Upper lobe of left lung (tissue), 6 donors: ENCODE data around the gene C16orf82. TPM values are rescaled to one million over a fixed set of nuclear protein-coding genes. Genes with fewer than 3 reads are reported as not detected.
"Not testable (repeated sequence)": the region's sequence is repeated elsewhere in the genome, so short reads cannot be mapped to it uniquely, and the experiment has no call there.

Experiments used
- ATAC-seq, 2 donors: fragments of 200-7000 bp; cut with Tn5 transposase; one replicate each; pipeline ENCODE4 v1.9.1; 2022; ENCODE audit warnings: mild to moderate bottlenecking in 2 of 2, moderate library complexity in 2 of 2; ENCODE audit not compliant: low FRiP score in 2 of 2
- DNase-seq, 2 donors: peaks; one replicate each; pipeline ENCODE4 v3.0.0-alpha.2; 2019 to 2020
- H3K27ac ChIP-seq, 4 donors: fragments of 200-600 bp; sonication (generic); one replicate each; pipeline ENCODE4 v1.5.1; 2016 to 2019
- H3K27me3 ChIP-seq, 4 donors: fragments of 200-600 bp; sonication (generic); one replicate each; pipeline ENCODE4 v1.5.1; 2017 to 2019
- H3K36me3 ChIP-seq, 4 donors: fragments of 200-600 bp; sonication (generic); one replicate each; pipeline ENCODE4 v1.5.1; 2016 to 2019
- H3K4me1 ChIP-seq, 4 donors: fragments of 200-600 bp; sonication (generic); one replicate each; pipeline ENCODE4 v1.5.1; 2018 to 2019
- H3K4me3 ChIP-seq, 4 donors: fragments of 200-600 bp; sonication (generic); one replicate each; pipeline ENCODE4 v1.5.1; 2017 to 2019; ENCODE audit warnings: mild to moderate bottlenecking in 2 of 4, moderate library complexity in 1 of 4
- H3K9me3 ChIP-seq, 4 donors: fragments of 200-600 bp; sonication (generic); one replicate each; pipeline ENCODE4 v1.5.1; 2018 to 2019
- EP300 ChIP-seq, 4 donors: sonication (generic); formaldehyde crosslinking; IDR thresholded peaks; one replicate each; pipeline ENCODE4 v1.5.1; 2017; ENCODE audit warnings: antibody characterized with exemption in 4 of 4, control low read depth in 2 of 4
- POLR2A ChIP-seq, 4 donors: fragments of 450-650 bp; IDR thresholded peaks; one replicate each; pipeline ENCODE4 v1.5.1; 2016 to 2017; ENCODE audit warnings: antibody characterized with exemption in 4 of 4, mild to moderate bottlenecking in 2 of 4
- POLR2AphosphoS5 ChIP-seq, 2 donors: sonication (generic); formaldehyde crosslinking; IDR thresholded peaks; one replicate each; pipeline ENCODE4 v1.5.1; 2017; ENCODE audit warnings: antibody characterized with exemption in 2 of 2
- WGBS, 2 donors: methylation state at CpG; one replicate each; pipeline ENCODE4 v1.1.5; 2017 to 2018; 5-methylcytosine and 5-hydroxymethylcytosine counted together
- total RNA-seq, 6 donors: library from RNA; depleted of rRNA in 4 of 6; stranded (reverse); fragments of >200 nt in 4 of 6; gene quantifications; one replicate each; pipeline versions ENCODE4 v1.1.0 to v1.2.1, GENCODE V29; 2016 to 2021
- TF ChIP-seq, protein P1 (sequence below), 6 experiments: fragments of 450-650 bp in 4 of 6; fragments of 200-600 bp in 2 of 6; sonication (generic) in 2 of 6; IDR thresholded peaks; one replicate each; pipeline ENCODE4 v1.5.1; 2016 to 2019; ENCODE audit warnings: antibody characterized with exemption in 6 of 6
- donor health status: DM: no; HTN: no; CAD: no; lungs with moderate emphysema.
- donor health status: DM: no; HTN: yes; CAD: no; lungs with severe emphysema.

The C16orf82 gene
- total RNA-seq, 6 donors from 2014 or later, result not detected

DNA sequence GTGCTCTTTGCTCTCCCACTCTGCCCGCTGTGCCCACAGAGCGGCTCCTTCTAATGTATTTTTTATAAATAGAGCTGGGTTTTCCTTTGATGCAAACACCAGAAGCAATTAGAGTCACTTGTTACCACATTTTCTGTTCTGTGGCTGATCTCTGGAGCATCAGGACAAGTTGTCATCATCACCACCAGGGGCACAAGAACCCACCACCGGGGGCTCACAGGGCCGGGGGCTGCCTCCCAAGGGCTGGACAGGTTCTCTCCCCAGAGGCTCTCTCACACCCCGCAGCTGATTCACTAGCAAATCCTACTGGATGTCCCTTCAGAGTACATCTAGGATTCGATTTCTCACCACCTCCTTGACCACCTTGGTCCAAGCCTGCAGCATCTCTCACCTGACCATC is 18.5 kb downstream of the C16orf82 start:
- Histone ChIP-seq H3K27ac (no peak overlapping the region), H3K27me3 (no peaks in the 10 kb centered on the region), H3K4me3 (no peak overlapping the region), H3K9me3 (no peaks in the 10 kb centered on the region), H3K36me3 (no peaks in the 10 kb centered on the region), H3K4me1 (no peaks in the 10 kb centered on the region)
- ATAC-seq (no peak), DNase-seq (peak in 1 of 2 donors; percentile 54)
- TF ChIP-seq EP300 (IDR thresholded peaks at IDR 0.05), result no peak
- TF ChIP-seq, protein P1, sequence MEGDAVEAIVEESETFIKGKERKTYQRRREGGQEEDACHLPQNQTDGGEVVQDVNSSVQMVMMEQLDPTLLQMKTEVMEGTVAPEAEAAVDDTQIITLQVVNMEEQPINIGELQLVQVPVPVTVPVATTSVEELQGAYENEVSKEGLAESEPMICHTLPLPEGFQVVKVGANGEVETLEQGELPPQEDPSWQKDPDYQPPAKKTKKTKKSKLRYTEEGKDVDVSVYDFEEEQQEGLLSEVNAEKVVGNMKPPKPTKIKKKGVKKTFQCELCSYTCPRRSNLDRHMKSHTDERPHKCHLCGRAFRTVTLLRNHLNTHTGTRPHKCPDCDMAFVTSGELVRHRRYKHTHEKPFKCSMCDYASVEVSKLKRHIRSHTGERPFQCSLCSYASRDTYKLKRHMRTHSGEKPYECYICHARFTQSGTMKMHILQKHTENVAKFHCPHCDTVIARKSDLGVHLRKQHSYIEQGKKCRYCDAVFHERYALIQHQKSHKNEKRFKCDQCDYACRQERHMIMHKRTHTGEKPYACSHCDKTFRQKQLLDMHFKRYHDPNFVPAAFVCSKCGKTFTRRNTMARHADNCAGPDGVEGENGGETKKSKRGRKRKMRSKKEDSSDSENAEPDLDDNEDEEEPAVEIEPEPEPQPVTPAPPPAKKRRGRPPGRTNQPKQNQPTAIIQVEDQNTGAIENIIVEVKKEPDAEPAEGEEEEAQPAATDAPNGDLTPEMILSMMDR (IDR thresholded peaks at IDR 0.05), result no peak
- no peak for TF ChIP-seq POLR2AphosphoS5 (IDR thresholded peaks at IDR 0.05)
- no peak for TF ChIP-seq POLR2A (IDR thresholded peaks at IDR 0.05)
- 71 to 77% methylated on average over 6 of the region's 6 CpGs for WGBS, 2 donors

DNA sequence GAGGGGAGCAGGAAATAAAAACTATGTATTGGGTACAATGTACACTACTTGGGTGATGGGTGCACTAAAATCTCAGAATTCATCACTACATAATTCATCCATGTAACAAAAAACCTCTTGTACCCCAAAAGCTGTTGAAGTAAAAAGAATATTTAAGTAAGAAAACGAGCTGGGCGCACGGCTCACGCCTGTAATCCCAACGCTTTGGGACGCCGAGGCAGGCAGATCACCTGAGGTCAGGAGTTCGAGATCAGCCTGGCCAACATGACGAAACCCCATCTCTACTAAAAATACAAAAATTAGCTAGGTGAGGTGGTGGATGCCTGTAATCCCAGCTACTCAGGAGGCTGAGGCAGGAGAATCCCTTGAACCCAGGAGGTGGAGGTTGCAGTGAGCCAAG is 19.3 kb downstream of the C16orf82 start:
- not testable (repeated sequence) for DNase-seq, H3K4me1 ChIP-seq, H3K27me3 ChIP-seq, ATAC-seq, H3K9me3 ChIP-seq, H3K36me3 ChIP-seq, H3K4me3 ChIP-seq, H3K27ac ChIP-seq
- 91 to 92% methylated on average over 9 of the region's 9 CpGs for WGBS, 2 donors

DNA sequence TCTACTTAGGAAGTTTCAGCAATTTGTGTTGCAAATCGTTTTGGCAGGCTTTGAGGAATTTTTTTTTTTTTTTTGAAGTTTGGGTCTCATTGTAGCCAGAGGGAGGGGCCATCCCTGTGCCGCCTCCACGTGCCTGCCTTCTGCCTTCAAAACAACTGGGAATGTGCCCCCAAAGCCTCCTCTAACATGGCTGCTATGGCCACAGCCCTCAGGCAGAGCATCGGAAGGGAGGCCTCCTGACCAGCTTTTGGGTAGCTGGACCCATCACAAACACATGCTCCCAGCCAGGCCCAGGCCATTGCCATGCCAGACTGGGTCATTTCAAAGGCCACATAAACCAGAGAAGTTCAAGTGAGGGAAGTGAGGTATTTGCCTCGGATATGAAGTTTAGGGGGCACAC is 21.5 kb downstream of the C16orf82 start:
- no peaks in the 10 kb centered on the region for H3K9me3 ChIP-seq
- no peaks in the 10 kb centered on the region for H3K36me3 ChIP-seq
- no peak overlapping the region for H3K4me3 ChIP-seq
- H3K27me3 ChIP-seq, result no peaks in the 10 kb centered on the region
- WGBS, 2 donors, result 48 to 54% methylated on average over 5 of the region's 5 CpGs
- ATAC-seq (no peak), DNase-seq (no peak)
- TF ChIP-seq POLR2A (IDR thresholded peaks at IDR 0.05) (no peak), POLR2AphosphoS5 (IDR thresholded peaks at IDR 0.05) (no peak), EP300 (IDR thresholded peaks at IDR 0.05) (no peak)
- TF ChIP-seq, protein P1 (IDR thresholded peaks at IDR 0.05), result no peak
- H3K27ac ChIP-seq, result no peak overlapping the region
- no peaks in the 10 kb centered on the region for H3K4me1 ChIP-seq

DNA sequence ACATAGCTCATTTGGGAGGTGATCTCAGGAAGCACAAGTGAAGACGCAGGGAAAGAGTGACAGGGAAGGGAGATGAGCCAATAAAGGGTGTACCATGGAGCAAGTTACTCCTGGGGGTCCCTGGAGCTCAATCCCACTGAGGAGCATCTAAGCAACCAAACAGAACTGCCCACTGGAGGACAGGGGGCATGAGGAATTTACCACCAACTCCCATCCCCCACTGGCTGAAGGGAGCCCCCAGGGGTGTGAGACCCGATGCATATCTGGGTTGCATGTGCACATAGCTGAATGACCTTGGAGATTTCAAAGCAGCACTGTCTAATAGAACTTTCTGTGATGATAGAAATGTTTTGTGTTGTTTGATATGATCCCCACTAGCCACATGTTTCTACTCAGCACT is 29.6 kb downstream of the C16orf82 start:
- no peak for DNase-seq
- TF ChIP-seq, protein P1 (IDR thresholded peaks at IDR 0.05), result no peak
- no peak for TF ChIP-seq EP300 (IDR thresholded peaks at IDR 0.05)
- no peak for TF ChIP-seq POLR2A (IDR thresholded peaks at IDR 0.05)
- no peak for TF ChIP-seq POLR2AphosphoS5 (IDR thresholded peaks at IDR 0.05)
- WGBS, 2 donors, result 75 to 85% methylated on average over 2 of the region's 2 CpGs
- Histone ChIP-seq H3K27me3 (no peaks in the 10 kb centered on the region), H3K36me3 (no peaks in the 10 kb centered on the region), H3K27ac (no peak overlapping the region), H3K9me3 (peaks cover 0 to 4% (median 0%) of the 10 kb centered on the region in 4 donors), H3K4me1 (no peaks in the 10 kb centered on the region), H3K4me3 (no peak overlapping the region)
- no peak for ATAC-seq

DNA sequence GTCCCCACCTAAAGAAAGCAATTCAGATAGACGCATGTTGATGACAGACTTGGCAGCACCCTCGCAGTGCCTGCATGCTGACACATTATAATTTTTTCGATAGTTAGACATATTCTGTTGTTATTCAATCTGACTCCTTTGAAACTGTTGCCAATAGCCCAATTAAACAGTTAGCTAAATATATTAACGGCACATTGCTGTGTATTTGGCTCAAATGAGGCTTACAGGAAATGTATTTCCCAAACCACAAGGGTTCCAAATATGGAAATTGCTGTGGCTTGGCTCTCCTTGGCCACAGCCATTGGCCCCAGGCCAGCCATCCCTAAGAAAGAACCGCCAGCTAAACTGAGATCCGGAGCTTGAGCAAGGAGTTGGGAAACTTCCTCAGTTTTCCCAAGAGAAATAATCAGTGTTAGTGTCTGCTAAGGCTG is 31.1 kb downstream of the C16orf82 start:
- peak in 1 of 2 donors; percentile 80 for ATAC-seq

More for the DNA sequence above, 31.1 kb downstream of the C16orf82 start:
- no peak for DNase-seq
- no peak for TF ChIP-seq EP300 (IDR thresholded peaks at IDR 0.05)
- TF ChIP-seq, protein P1 (IDR thresholded peaks at IDR 0.05), result no peak
- TF ChIP-seq POLR2A (IDR thresholded peaks at IDR 0.05), result no peak
- no peak for TF ChIP-seq POLR2AphosphoS5 (IDR thresholded peaks at IDR 0.05)
- H3K27ac ChIP-seq, result no peak overlapping the region
- no peaks in the 10 kb centered on the region for H3K4me1 ChIP-seq
- H3K4me3 ChIP-seq, result no peak overlapping the region
- no peaks in the 10 kb centered on the region for H3K27me3 ChIP-seq
- no peaks in the 10 kb centered on the region for H3K36me3 ChIP-seq
- WGBS, 2 donors, result 42 to 43% methylated on average over 5 to 6 of the region's 6 CpGs
- peaks cover 0 to 4% (median 0%) of the 10 kb centered on the region in 4 donors for H3K9me3 ChIP-seq
